Ramos (cell line): ENCODE measurements around the gene PTPRE.
"Not testable (repeated sequence)": the region's sequence is repeated elsewhere in the genome, so short reads cannot be mapped to it uniquely, and the experiment has no call there.

Source experiments
- in situ Hi-C: fragments of 300-500 bp; cut with MboI; formaldehyde crosslinking; loops from one replicate; pipeline ENCODE4 v1.14.3; 2022; ENCODE audit warnings: low sequenced_read_pairs; ENCODE audit not compliant: unreplicated experiment

The PTPRE gene

DNA sequence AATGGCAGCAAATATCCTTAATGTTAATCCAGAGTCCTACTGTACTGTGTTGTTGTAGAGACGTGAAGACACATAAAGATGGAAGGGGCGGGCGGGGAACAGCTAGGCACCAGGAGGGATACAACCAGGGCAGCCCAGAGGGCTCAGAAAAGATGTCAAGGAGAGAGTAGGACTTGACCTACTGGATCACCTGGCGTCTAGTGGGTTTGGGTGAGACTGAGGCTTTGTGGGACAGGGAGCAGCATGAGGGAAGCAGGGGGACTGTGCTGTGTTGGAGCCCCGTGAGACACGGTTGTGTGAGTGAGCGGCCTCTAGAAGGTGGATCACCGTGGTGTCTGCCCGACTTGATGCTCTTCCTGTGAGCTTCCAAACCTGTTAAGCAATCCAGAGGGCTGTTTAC is 68.0 kb downstream of the PTPRE start:
- in situ Hi-C loops = no loop called here

DNA sequence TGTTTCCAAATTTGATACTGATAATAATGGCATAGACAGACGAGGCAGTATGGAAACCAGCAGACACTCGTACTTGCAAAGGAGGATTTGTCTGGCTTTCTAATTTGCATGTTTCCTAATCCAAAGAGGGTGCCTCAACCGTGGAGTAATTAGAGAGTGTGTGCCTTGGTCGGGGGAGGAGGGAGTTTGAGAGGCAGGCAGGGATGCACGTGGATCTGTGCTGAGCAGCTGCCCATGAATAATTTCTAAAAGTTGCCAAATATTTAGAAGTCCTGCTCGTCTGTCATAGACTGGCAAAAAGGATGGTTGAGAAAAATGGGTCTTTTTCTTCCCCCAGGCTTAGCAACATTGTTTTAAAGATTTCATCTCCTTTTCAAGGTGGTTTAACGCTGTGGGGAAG is 69.4 kb downstream of the PTPRE start:
- in situ Hi-C loops = no loop called here

DNA sequence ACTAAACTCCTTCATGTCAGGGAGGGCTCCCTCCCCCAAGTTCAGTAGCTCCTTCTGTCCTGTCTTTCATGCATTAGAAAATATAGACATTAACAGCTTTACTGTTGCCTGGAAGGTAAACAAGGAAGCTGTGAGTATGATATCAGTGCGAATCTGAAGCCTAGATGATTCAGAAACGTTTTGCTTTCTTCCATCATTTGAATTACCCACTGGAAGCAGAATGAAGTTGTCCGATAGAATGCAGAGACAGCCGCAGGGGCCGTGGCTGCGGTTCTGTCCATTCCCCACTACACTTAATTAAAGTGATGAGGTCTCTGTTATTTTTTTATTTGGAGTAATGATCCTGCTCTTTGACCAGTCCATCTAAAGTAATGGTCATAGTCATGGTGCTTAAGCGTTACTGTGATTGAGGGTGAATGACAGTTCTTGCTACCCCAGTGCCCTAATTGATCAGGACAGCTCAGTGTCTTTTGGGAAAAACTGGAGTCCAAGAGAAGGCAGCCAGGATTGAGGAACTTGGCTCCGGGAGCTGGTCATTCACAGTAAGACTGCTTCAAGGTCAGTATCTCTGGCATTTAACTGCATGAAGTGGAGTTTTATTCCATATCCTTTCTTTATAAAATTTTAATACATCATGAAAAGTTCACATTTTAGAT is 69.9 kb downstream of the PTPRE start:
- in situ Hi-C loops = no loop called here

DNA sequence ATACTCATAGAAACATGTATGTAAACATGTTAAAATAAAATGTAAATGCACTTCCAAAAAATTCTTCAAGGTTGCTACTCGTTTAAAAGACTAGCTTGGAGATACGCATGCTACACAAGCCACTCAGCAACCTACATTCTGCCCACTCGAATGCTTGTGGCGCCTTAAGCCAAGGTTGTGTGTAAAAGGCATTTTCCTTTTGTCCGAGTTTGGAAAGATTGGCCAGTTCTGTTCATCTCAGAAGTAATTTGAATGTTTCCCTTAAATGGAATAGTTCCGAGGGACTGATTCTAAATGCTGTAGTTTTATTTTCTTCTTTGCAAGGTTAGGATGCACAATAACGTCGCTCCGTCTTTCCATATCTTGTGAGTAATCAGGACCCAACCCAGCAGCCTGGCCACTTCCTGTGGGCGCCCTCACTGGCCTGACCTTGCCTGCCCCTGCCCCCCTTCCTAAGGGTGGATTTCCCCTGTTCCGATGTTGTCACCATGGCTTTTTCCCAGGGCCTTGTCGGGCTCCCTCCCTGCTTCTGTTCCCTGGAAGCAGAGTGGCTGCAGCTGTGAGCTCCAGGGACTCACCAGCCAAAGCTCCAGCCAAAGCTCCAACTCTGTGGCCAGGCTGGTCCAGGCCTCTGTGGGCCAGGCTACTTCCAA is 70.6 kb downstream of the PTPRE start:
- in situ Hi-C loops = no loop called here

DNA sequence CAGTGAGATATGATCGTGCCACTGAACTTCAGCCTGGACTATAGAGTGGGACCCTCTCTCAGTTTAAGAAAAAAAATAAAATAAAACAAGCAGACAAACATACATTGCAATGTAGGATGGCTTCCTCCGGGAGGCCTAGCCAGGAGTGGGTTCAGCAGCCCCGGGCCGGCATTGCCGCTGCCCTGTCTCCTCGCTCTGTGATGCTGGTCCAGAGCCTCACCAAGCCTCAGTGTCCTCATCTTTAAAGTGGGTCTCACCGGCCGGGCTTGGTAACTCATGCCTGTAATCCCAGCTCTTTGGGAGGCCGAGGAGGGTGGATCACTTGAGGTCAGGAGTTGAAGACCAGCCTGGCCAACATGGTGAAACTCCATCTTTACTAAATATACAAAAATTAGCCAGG is 71.6 kb downstream of the PTPRE start:
- in situ Hi-C loops = no loop called here

DNA sequence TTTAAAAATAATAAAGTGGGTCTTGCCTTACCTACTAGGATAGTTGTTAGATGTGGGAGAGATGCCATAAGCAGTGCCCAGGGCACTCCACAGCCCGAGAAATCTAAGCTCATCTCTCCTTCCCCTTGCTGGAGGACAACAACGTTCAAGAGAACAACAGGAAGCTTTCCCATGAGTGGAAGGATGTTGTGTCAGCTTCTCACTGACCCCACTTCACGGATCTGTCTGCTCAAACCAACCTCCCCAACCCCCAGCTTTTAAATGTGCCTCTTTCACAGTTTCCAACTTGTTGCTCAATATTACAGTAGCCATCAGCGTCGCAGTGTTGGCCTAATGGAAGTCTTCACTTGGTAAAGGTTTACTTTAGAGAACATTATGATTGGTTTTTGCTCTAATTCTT is 72.1 kb downstream of the PTPRE start:
- in situ Hi-C loops = no loop called here

DNA sequence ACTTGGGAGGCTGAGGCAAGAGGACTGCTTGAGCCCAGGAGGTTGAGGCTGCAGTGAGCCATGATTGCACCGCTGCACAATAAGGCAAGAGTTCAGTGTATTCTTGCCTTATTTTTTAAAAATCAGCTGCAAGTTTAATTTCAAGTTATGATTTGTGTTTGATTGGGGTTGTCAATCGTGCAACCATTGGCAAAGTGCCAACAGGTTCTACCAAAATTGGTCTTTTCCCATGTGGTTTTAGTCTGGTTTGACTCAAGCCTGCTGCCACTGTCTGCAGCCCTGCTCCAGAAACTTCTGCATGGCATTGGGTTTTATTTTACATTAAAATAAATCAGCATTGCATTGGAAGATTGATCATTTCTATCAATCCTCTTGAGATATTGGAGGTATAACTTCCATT is 72.7 kb downstream of the PTPRE start:
- in situ Hi-C loops = no loop called here

DNA sequence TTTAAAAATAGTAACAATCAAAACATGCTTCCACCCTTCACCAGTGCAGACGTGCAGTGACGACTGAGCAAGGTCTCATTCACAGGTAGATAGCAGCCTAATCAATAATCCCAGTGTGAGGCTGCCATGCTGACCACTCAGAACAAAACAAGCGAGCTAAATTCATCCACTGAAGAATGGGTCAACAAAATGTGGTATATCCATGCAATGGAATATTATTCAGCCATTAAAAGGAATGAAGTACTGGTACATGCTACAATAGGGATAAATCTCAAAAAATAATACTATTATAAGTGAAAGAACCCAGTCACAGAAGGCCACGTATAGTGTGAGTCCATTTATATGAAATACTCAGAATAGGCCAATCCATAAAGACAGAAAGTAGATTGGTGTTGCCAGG is 74.0 kb downstream of the PTPRE start:
- in situ Hi-C loops = no loop called here

DNA sequence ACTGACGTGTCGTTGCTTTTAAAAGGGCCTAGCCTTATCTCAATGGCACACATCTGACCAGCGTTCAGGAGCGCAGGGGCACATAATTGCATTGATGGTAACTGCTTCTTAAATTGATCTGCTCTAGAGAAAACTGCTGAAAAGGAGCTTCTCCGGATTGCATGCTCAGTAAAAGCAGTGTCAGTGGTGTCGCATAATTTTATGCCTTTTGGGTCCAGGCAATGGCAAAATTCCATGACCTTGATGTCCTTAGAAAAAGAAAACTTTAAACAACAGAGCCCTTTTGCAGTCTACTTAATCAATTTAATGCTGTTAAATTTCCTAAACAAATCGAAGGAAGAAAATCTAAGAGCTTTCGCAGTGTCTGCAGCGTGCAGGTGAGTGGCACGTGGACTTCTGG is 75.7 kb downstream of the PTPRE start:
- in situ Hi-C loops = no loop called here

DNA sequence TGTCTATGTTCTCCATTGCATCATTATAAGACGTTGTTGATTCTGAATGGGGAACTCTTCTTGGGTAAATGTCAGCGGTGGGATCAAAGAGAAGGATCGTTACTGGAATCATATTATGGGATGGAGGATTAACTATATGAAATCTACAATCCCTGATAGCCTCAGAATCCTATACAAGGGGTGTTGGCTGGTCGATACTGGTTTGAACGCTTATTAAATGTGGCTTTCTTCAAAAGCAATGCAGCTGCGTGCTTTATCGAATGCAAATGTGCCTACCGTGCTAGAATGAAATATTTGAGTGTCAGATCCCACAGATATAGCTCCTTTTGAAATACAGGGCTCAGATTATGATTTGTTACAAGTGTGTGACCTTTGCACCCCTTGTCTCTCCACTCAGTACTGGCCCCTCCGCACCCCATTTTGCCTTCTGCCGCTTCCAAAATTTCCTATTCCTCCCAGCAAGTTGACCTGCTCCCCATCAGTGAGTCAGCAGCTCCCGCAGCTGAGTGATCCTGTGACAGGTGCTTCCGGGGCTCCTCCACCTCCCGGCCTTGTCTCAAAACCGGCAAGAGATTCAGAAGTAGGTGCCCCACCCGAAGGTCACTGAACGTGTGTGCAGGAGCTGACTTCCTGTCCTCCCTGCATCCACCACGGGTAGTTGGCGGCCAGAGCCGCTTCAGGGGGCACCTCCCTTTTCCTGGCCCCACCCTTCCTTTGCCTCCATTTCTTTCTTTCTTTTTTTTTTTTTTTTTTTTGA is 76.6 kb downstream of the PTPRE start:
- in situ Hi-C loops = no loop called here

DNA sequence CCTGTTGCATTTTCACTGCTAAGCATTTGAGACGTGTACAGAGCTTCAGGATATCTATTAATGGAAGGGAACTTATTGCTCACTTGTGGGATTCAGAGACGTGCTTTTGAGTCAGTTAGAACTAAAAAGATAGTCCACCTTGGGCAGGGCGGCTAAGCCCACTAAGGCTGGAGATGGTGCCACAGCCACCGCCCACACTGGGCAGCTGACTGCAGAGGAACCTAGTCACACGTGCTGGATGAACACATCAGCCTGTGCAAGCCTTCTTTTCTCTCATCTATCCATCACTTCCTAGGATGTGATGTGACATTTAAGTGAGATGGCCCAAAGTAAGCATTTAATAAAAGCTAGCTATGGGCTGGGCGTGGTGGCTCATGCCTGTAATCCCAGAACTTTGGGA is 78.0 kb downstream of the PTPRE start:
- in situ Hi-C loops = no loop called here

DNA sequence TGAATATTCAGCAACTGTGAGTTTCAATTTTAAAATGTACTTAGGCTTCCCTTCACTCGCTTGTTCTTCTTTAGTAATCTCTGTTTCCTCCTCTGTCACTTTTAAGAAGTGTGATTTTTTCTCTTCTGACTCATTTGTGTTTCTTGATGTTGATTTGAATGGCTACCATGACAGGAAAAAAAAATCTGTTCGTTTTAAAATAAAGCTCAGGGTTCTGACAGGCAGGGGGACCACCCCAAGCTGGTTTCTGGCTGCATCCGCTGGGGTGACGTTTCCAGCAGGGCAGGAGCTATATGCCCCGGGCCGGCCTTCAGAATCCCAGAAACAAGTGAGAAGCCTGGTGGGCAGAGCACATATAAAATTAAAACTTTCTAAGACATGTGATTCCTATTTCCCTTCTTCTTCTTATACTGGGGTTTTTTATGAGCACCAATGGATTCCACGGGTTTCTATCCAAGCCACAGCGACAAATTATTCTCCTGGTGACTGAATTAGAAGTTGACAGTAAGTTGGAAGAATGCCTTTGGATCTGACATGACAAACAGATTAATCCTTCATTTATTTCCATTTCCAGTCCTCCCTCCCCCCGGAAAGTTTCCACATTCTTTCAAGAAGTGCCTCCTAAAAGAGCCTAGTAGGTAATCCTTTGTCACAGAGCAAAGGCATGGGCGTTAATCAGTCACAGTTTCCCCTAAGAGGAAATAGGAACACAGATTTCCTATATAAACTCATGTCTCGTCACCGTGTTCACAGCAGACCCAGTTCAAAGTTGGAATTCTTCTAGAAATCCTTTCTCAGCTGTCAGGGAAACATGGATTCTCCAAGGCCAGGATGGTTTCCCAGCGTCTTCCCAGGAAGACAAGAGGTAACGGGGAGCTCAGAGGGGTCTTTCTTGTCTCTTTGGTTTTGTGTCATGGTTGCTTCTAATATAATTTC is 79.9 kb downstream of the PTPRE start:
- in situ Hi-C loops = no loop called here

DNA sequence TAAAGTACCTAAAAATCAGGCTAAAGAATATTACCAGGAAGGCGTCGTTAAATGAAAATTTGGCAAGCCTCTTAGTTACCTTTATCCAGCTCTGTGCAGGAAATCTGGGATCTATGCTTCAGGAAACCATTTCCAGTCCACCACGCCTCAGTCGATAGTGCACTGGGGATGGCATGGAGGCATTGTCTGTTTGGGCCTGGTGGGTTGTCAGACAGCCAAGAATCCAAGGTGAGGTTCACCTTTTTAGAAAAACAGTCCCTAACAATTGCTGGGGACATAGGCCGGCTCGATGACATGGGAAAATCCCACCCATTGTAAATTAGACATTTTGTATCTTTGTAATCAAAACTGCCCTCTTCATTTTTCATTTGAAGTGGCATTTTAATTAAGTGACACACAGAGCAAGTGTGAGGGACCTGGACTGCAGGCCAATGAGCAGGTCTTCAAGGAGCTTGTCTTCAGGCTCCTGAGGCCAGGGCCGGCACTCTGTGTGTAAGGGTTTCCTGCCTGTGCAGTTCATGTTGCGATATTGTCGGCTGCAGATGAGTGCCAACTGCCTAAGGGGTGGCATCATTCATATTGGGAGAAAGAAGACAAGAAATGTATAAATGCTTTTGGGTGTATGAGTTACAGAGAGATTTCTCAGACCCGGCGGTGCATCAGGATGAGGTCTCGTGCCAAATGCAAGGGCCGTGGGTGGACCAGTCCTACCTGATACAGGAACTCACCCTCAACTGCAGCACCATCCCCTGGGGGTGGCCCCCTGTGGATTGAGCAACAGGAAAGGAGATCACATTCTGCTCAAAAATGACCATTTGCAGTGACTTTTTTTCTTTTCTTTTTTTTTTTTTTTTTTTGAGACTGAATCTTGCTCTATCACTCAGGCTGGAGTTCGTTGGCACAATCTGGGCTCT is 80.8 kb downstream of the PTPRE start:
- in situ Hi-C loops = no loop called here

DNA sequence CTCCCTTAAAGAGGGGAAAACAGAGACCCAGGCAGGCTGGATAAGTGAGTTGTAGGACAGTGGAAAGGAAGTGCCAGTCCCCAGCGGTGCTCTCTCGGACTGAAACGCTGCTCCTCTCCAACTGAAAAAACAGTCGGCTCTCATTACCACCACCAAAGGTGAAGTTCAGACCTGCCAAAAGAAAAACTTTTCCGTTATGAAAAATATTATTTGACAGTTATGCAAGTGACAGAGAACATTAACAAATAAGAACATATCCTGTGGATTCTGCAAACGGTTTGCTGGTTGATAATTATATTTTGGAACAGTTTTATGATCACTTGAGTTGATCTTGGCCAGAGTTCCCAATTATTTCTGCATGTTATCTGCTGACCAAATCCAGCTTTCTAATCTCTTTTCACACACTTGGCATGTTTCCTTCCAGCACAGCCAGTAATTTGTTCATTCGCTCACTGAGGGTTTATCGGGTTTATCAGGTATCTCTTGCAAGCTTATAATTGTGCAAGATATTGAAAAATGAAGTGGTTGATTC is 82.6 kb downstream of the PTPRE start:
- in situ Hi-C loops = no loop called here

DNA sequence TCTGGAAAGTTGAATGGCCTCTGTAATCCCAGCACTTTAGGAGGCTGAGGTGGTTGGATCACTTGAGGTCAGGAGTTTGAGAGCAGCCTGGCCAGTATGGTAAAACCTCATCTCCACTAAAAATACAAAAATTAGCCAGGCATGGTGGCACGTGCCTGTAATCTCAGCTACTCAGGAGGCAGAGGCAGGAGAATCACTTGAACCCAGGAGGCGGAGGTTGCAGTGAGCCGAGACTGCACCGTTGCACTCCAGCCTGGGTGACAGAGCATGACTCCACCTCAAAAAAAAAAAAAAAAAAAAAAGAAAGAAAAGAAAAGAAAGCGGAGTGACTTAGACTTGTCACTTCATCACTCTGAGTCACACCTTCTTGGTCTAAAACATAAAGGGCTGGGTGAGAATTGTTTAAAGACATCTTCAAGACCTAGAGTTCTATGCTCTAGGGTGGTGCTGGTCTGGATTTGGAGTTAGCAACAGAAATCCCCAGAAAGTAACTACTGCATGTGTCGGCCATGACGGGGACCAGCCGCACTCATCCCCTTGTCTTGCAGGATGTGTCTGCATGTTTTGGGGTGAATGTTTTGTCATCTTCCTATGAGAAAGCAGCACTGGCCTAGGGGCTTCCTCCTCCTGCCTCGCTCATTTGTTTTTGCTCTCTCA is 83.4 kb downstream of the PTPRE start:
- in situ Hi-C loops = not testable (repeated sequence)

DNA sequence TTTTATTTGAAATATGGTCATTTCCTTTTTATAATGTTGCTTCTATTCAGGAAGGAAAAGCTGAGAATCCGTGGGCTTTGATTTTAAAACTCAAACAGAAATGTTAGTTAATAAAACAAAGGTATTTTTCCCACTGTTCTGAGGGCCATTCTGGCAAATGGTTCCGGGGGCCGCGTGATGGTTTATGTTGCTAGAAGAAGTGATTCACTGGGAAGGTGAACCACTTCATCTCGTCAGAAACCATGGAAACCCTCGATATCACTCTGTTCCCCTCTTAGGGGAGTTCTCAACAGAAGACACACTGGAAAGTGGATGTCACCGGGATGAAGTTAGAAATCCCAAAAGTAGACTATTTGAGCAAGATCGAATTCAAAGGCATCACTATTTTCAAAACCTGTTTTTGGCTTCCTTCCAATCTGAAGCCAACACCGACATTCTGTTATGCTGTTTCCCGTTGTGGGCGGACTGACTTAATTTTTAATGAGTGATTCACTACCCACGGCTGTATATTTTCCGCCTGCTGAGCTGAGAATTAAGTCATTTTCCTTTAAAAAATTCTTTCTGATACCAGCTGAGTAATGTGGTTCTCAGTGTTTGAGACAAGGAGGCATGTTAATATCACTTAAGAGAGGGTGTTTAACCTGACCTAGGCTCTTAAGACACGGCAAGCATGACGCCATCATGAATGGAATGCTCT is 84.1 kb downstream of the PTPRE start:
- in situ Hi-C loops = no loop called here

DNA sequence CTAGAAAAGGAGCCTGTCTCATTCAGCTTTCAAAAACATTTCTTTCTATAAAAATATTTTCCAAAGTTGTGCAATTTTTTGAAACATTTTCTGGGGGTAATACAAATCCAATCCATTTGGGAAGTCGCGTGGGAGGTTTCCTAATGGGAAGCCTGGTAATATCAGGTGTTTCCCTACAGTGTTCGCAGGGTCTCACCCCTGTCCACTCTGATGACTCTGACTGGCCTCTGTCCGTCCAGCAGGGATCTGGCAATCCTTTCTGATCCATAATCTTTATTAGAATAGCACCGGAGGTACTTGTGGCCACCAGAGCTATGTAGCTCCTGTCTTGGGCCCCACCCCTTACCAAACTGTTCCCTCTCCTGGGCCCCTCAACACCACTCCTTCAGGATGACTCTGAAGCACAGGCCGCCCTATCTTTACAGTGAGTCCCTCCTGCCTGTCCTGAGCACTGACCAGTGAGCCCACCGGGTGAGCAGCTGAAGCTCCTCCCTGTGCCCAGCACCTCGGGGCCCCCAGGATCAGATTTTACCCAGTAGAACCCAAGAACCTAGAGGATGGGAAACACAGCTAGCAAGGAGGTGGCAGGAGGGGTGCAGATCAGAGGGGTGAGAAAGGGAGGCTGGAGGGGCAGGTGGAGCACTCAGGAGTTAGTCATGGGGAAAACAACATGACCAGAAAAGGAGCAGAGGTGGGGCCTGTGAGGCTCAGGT is 84.8 kb downstream of the PTPRE start:
- in situ Hi-C loops = no loop called here

DNA sequence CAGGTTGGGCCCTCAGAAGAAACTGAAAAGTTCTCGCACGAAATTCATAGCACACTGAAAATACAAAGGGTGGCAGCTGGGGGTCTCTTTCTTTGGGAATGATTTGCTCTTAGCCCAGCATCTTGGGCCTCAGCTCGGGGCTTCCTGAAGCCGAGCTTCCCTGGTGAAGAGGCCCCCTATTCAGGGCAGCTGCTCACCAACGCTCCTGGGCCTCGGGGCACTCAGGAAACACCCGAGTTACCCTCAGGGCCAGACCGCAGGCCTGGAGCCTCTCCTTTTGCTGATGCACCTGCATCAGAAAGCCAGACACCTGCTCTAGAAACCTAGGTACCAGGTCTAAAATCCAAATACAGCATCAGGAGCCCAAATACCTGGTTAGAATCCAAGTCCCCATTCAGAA is 85.5 kb downstream of the PTPRE start:
- in situ Hi-C loops = no loop called here
